PC-3 (cell line): ENCODE measurements around the gene PHYKPL. TPM values are rescaled to one million over a fixed set of nuclear protein-coding genes. Genes with fewer than 3 reads are reported as not detected.

ENCODE experiments used
- ATAC-seq: fragments of 200-7000 bp; cut with Tn5 transposase; 2 replicates; pipeline ENCODE4 v1.9.1; 2020; ENCODE audit warnings: mild to moderate bottlenecking, moderate library complexity
- BruUV-seq: library from RNA; stranded (reverse); fragments of 400-500 nt; replicated peaks from 2 replicates; lab custom pipeline; 2021; lab: Mats Ljungman, UMichigan
- CTCF ChIA-PET: fragments of 300-600 bp; sonication (Branson Sonifier 250); formaldehyde crosslinking; loops from one replicate; lab custom pipeline; 2022; ENCODE audit warnings: antibody characterized with exemption; lab: Charles Lee
- POLR2A ChIA-PET: fragments of 300-600 bp; sonication (Branson Sonifier 250); formaldehyde crosslinking; loops from one replicate; lab custom pipeline; 2022; ENCODE audit warnings: antibody characterized with exemption; ENCODE audit not compliant: unreplicated experiment; lab: Charles Lee
- DNase-seq: peaks from one replicate; pipeline ENCODE4 v3.0.0-alpha.2; 2015
- H2AFZ ChIP-seq: fragments of 300-600 bp; sonication (generic); 2 replicates; pipeline ENCODE4 v1.6.0; 2016; ENCODE audit warnings: antibody characterized with exemption, low read length
- H3F3A ChIP-seq: fragments of 300-600 bp; sonication (generic); one replicate; pipeline ENCODE4 v1.6.0; 2017; ENCODE audit warnings: antibody characterized with exemption, low read length, control low read depth, mild to moderate bottlenecking; ENCODE audit not compliant: unreplicated experiment
- H3K27ac ChIP-seq: fragments of 300-600 bp; sonication (generic); 2 replicates; pipeline ENCODE4 v1.5.1; 2016; ENCODE audit warnings: mild to moderate bottlenecking, low read length
- H3K27me3 ChIP-seq: fragments of 300-600 bp; sonication (generic); 2 replicates; pipeline ENCODE4 v1.6.1; 2016; ENCODE audit warnings: low read length, mixed read lengths
- H3K36me3 ChIP-seq: fragments of 300-600 bp; sonication (generic); 2 replicates; pipeline ENCODE4 v1.6.1; 2016; ENCODE audit warnings: low read depth, mixed run types, low read length, mixed read lengths
- H3K4me1 ChIP-seq: fragments of 300-600 bp; sonication (generic); 2 replicates; pipeline ENCODE4 v1.5.1; 2016; ENCODE audit warnings: low read length; ENCODE audit not compliant: insufficient read depth
- H3K4me2 ChIP-seq: fragments of 300-600 bp; sonication (generic); 2 replicates; pipeline ENCODE4 v1.6.0; 2016; ENCODE audit warnings: low read length
- H3K4me3 ChIP-seq: fragments of 300-600 bp; sonication (generic); 2 replicates; pipeline ENCODE4 v1.5.1; 2016; ENCODE audit warnings: mild to moderate bottlenecking, low read length, mixed read lengths
- H3K79me2 ChIP-seq: fragments of 300-600 bp; sonication (generic); 2 replicates; pipeline ENCODE4 v1.6.1; 2017; ENCODE audit warnings: low read length, mixed read lengths
- H3K9ac ChIP-seq: fragments of 300-600 bp; sonication (generic); 2 replicates; pipeline ENCODE4 v1.6.0; 2016; ENCODE audit warnings: mild to moderate bottlenecking, low read length
- H3K9me2 ChIP-seq: fragments of 300-600 bp; sonication (generic); replicated peaks from 2 replicates; pipeline ENCODE4 v1.6.1; 2016; ENCODE audit warnings: mixed run types, low read length, mixed read lengths
- H3K9me3 ChIP-seq: fragments of 300-600 bp; sonication (generic); 2 replicates; pipeline ENCODE4 v1.6.1; 2016; ENCODE audit warnings: low read length, mixed read lengths
- H4K20me1 ChIP-seq: fragments of 300-600 bp; sonication (generic); 2 replicates; pipeline ENCODE4 v1.6.1; 2016; ENCODE audit warnings: low read length, mixed read lengths
- EZH2 ChIP-seq: fragments of 300-600 bp; sonication (generic); IDR thresholded peaks from one replicate; pipeline ENCODE4 v1.6.1; 2017; ENCODE audit warnings: antibody characterized with exemption, mild to moderate bottlenecking, low read length; ENCODE audit not compliant: unreplicated experiment
- EZH2phosphoT487 ChIP-seq: fragments of 300-600 bp; sonication (generic); IDR thresholded peaks from 2 replicates; pipeline ENCODE4 v1.6.1; 2018; ENCODE audit warnings: mild to moderate bottlenecking, antibody characterized with exemption, low read length, borderline replicate concordance
- intact Hi-C: fragments of 100-400 bp; cut with micrococcal nuclease; formaldehyde crosslinking; loops from 2 replicates; pipeline ENCODE4 v1.9.0; 2023
- total RNA-seq: library from RNA; depleted of rRNA; stranded (reverse); fragments of >200 nt; gene quantifications from 2 replicates; pipeline ENCODE4 v1.2.3, GENCODE V29; 2014
- TF ChIP-seq, protein P1 (sequence below): fragments of 300-600 bp; sonication (generic); conservative IDR thresholded peaks from 2 replicates; pipeline ENCODE4 v1.5.1; 2017; ENCODE audit warnings: antibody characterized with exemption, low read depth, mild to moderate bottlenecking, low read length

PHYKPL gene
- total RNA-seq, 1 experiment from 2014 or later: 31.2 TPM

DNA sequence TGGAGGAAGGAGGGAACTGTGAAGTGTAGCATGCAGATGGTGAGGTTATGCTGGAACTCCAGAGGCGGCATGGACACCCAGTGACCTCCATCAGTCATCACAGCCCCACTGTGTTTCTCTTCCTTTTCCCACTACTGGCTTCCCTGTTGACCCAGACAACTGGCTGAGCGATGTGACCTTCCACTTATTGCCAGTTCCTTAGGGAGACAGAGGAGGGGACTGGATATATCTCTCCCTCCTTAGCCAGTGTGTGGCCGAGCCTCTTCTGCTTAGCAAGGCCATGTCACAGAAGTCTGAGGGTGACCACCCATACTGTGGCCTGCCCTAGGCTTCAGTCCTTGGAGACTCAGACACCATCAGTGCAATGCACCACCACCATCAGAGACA is 3.0 kb upstream of the PHYKPL start:
- H3F3A ChIP-seq: no peaks in the 10 kb centered on the region
- ATAC-seq: no peak
- intact Hi-C loops: no loop called here
- H3K4me2 ChIP-seq: no peak overlapping the region
- no peaks in the 10 kb centered on the region for H3K9me3 ChIP-seq
- H3K27ac ChIP-seq: no peak overlapping the region
- H3K4me3 ChIP-seq: no peak overlapping the region
- H4K20me1 ChIP-seq: no peaks in the 10 kb centered on the region
- peaks cover 16% of the 10 kb centered on the region for H3K79me2 ChIP-seq
- no peaks in the 10 kb centered on the region for H3K36me3 ChIP-seq
- peaks cover 23% of the 10 kb centered on the region for H3K4me1 ChIP-seq
- no peak for DNase-seq
- no TSS peak for BruUV-seq
- H2AFZ ChIP-seq: no peak overlapping the region
- no peaks in the 10 kb centered on the region for H3K9me2 ChIP-seq
- POLR2A ChIA-PET: no interaction called here
- TF ChIP-seq, protein P1, sequence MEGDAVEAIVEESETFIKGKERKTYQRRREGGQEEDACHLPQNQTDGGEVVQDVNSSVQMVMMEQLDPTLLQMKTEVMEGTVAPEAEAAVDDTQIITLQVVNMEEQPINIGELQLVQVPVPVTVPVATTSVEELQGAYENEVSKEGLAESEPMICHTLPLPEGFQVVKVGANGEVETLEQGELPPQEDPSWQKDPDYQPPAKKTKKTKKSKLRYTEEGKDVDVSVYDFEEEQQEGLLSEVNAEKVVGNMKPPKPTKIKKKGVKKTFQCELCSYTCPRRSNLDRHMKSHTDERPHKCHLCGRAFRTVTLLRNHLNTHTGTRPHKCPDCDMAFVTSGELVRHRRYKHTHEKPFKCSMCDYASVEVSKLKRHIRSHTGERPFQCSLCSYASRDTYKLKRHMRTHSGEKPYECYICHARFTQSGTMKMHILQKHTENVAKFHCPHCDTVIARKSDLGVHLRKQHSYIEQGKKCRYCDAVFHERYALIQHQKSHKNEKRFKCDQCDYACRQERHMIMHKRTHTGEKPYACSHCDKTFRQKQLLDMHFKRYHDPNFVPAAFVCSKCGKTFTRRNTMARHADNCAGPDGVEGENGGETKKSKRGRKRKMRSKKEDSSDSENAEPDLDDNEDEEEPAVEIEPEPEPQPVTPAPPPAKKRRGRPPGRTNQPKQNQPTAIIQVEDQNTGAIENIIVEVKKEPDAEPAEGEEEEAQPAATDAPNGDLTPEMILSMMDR: no peak
- TF ChIP-seq EZH2phosphoT487 (no peak), EZH2 (no peak)
- CTCF ChIA-PET: no interaction called here
- H3K9ac ChIP-seq: no peak overlapping the region
- no peaks in the 10 kb centered on the region for H3K27me3 ChIP-seq

- ATAC-seq (0 out of 2 replicates have a peak, but pooled peaks have one; percentile 7), DNase-seq (peak; percentile 68)
- intact Hi-C loops: no loop called here
Measured at GRCh38 chr5:178234750-178235587, 2.4 kb upstream of the PHYKPL start.

More at GRCh38 chr5:178234750-178235587, 2.4 kb upstream of the PHYKPL start:
- H3K27me3 ChIP-seq: no peaks in the 10 kb centered on the region
- H3K4me3 ChIP-seq: no peak overlapping the region
- H3K79me2 ChIP-seq: peaks cover 22% of the 10 kb centered on the region
- H3K4me1 ChIP-seq: peaks cover 26% of the 10 kb centered on the region
- H3K9me3 ChIP-seq: no peaks in the 10 kb centered on the region
- H3F3A ChIP-seq: no peaks in the 10 kb centered on the region
- H4K20me1 ChIP-seq: no peaks in the 10 kb centered on the region
- POLR2A ChIA-PET: no interaction called here
- H3K27ac ChIP-seq: no peak overlapping the region
- CTCF ChIA-PET: no interaction called here
- peak overlapping the region; percentile 42 for H3K4me2 ChIP-seq
- H3K9me2 ChIP-seq: no peaks in the 10 kb centered on the region
- BruUV-seq: no TSS peak
- peaks cover 5% of the 10 kb centered on the region; the same call in 1 of the 2 replicates for H3K36me3 ChIP-seq
- peak overlapping the region; percentile 67; the same call in 1 of the 2 replicates for H2AFZ ChIP-seq
- TF ChIP-seq EZH2phosphoT487: no peak
- TF ChIP-seq, protein P1: peak; percentile 92
- no peak overlapping the region for H3K9ac ChIP-seq
